ENCODE results near the gene OPN3.

DNA sequence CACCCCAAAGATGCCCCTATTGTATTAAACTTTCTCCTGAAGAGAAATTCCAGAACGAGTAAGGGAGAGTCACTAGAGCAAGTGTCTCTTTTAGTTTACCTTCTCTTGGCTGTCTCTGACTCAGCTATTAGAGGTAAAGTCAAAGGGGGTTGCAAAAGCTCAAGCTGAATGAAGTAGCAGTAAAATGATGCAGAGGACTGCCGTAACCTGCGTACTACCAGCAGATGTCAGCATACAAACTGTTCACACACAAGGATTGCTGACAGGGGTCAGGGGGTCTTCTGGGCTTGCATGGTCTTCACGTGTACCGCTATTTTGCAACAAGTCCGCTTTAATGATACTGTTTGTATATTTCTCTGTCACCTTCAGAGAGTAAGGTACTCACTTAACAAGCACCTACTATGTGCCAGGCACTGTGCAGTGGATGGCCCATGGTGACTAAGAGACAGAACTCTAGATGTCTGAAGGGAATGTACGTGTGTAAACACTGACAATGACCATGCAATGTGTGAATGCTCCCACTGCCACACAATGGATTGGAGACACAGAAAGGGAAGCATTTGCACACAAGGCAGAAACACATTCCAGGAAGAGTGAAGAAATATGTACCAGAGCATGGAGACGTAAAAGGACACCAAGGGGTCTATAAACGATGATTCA is 34.9 kb downstream of the OPN3 start:
- TF ChIP-seq GATA2 (IDR thresholded peaks at IDR 0.05; ENCODE audit: low read depth, low read length) (no peak), GATA3 (IDR thresholded peaks at IDR 0.05; ENCODE audit: low read depth, low read length) (no peak)

Measured in SH-SY5Y (cell line).